Measurements from ENCODE around the gene INO80D.
A peak's percentile ranks its signal among the peaks of the same experiment; 100 is the strongest.
"Not testable (repeated sequence)": the region's sequence is repeated elsewhere in the genome, so short reads cannot be mapped to it uniquely, and the experiment has no call there.

INO80D gene

DNA sequence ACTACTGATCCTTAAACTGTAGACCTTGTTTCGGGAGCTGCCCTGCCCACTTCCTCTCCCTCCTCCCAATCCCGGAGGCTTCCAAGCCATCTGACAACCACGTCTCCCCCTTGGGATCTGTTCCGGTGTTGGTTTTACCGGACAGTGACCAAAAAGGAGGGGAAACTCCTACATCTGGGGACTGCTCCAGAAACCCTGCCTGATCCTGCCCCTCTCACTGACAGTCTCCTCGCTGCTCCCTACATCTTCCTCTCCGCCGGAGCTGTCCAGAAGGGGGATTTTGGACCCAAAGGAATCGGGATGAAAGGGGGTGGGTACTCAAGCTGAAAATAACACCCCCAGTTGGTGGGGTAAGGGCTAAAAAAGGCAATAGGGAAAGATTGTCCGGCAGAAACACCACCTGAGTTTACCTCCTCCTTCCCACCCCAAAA lies 1.5 kb downstream of the INO80D start:
- Histone ChIP-seq H3K4me3 (peak overlapping the region; percentile 58 to 88 (median 83)), H3K27ac (peak overlapping the region; percentile 95 to 100 (median 100))

DNA sequence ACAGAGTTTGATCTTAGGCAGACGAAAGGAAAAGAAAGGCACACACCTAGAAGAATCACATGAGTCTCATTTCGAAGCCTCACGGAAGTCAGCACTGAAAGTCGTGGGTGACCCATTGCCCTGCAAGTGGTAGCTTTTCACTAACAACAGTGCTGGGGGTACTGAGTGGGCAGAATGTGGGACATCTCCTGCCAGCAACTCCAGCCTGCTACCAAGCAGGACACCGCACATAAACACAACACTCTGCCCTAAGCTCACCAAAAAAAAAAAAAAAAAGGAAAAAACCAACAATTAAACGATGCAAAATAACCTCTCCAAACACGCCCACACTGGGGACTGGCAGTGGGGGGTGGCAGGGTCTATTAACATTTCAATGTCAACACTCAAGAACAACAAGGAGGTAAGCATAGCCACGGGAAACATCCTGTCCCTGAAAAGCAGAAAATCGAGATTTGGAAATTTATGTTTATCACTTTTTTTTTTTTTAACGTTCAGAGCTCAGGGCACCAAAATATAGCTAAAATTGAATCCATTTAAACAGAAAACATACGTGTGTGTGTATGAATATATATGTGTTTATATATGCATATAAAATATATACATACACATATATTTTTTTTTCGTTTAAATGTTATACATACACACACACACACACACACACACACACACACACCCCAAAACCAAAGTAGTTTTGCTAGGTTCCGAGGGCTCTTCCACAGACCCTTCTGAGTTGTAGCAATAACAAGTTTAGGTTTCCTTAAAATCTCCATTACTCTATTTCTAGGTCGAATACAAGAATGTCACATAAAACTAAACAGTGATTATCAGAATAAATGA lies 2.2 kb downstream of the INO80D start:
- H3K4me3 ChIP-seq: peak overlapping the region; percentile 58 to 88 (median 83)
- H3K27ac ChIP-seq: peak overlapping the region in 20 of 21 experiments; percentile 95 to 100 (median 100)

DNA sequence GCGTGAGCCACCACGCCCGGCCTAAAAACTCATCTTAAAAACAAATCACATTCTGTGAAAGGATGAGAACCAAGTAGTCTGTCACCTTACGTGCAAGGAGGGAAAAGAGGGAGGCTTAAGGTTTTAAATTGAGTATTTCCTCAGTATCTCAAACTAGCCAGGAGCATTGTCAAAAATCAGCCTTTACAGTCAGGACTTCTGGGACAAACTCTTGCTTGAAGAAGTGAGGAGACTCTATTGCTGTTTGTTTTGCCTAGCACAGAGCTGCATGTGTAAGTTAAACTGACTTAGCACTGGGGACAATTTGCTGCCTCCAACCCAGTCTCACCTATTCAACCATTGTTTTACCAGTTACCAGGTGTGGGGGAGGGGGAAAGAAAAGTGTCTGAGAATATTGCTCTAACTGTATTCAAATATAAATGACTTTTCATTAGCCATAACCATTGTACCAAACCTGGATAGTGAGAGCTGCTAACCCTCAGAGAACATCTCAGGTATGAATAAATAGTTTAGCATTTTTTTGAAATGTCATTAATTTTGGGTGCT lies 3.6 kb downstream of the INO80D start:
- H3K4me3 ChIP-seq: no peak overlapping the region
- H3K27ac ChIP-seq: no peak overlapping the region

DNA sequence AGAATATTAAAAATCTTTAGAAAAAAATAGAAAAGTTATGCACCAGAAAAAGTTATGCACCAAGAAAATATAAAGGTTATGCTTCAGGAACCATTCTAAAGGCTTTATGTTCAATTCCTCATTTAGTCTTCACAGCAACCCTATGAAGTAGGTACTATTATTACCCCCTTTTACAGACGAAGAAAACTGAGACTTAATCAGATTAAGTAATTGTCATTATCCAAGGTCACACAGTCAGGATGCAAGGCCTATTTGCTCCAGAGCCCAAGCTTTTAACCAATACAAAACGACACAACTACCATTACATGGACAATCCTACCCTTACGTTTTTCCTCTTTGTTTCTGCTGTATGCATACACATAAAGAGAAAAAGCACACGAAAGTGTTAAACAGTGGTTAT lies 5.0 kb downstream of the INO80D start:
- H3K4me3 ChIP-seq: no peak overlapping the region
- no peak overlapping the region for H3K27ac ChIP-seq

DNA sequence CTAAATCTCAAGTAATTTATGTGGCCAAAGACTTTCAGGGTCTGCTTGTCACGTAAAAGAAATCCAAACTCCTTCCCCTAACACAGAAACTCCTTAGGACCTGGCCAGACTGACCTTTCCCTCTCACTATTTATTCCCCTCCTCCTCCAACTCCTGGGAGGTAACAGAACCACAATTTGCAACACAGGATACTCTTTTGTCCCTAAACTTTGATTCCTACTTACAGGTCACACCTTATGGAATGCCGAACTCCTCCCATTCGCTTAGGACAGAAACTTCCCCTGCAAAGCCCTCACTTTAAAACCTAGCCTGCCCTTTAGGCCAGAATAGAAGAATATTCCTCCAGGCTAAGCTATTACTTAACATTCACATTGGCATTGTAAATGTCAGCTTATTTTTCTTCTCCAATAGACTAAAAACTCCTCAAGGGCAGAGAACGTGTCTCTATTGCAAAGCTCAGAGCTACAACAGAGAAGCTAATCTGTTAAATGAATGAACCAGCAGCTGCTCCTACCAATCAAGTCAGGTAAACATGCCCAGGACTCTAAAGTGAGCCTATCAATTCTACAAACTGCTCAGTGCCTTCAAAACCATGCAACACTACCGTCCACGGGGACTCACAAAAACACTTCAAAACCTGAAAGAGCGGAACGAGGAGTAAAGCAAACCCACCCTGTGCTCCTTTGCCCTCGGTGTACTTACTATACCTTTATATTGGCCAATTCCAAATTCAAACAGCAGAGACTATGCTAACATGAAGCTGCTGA lies 6.1 kb downstream of the INO80D start:
- Histone ChIP-seq H3K4me3 (no peak overlapping the region), H3K27ac (no peak overlapping the region)

DNA sequence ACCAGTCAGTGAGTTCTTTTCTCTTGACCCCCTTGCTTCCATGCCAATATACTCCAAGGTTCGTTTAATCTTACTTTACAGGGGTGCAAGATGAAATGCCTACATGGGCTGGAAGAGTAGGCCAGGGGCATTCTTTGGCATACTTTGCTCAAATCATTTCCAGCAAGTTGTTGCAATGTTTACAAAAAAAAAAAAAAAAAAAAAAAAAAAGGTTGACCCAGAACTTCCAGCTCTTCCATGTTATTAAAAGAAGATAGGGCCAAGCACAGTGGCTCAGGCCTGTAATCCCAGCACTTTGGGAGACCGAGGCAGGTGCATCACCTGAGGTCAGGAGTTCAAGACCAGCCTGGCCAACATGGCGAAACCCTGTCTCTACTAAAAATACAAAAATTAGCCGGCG lies 8.1 kb downstream of the INO80D start:
- not testable (repeated sequence) for H3K4me3 ChIP-seq, H3K27ac ChIP-seq

DNA sequence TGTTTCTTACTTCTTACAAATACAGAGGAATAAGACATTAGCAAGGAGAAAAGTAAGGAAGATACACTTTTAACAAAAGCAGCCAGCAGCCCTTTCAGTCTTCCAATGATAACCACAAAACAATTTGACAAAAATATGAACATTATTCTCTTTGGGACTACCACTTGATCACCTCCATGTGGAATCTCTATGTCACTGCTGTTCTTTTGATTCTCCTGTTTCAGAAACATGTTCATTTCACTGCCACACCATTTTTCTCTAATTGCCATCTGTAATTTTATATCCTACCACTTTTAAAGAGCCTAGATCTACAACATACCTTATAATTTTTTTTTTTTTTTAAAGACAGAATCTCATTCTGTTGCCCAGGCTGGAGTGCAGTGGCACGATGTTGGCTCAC lies 10.9 kb downstream of the INO80D start:
- Histone ChIP-seq H3K4me3 (no peak overlapping the region), H3K27ac (no peak overlapping the region)

DNA sequence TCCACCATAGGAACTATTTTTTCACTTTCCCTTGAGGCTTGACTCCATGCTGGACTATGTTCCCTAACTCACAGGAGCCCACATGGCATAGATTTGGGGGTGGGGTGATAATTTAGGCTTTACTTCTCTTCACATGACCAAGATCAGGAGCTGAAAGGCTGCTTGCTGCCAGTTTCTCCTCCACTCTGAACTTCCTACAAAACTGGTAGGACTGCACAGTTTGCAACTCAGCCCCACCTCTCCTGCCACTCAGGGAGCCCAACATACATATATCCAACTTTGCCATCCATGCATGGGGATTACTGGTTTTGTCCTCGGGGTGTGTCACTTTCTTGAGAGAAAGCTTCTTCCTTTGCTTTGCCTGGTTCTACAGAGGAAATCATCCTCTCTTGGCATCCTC lies 14.2 kb downstream of the INO80D start:
- peak overlapping the region in 2 of 21 experiments; percentile 14 to 44 for H3K27ac ChIP-seq
- no peak overlapping the region for H3K4me3 ChIP-seq

DNA sequence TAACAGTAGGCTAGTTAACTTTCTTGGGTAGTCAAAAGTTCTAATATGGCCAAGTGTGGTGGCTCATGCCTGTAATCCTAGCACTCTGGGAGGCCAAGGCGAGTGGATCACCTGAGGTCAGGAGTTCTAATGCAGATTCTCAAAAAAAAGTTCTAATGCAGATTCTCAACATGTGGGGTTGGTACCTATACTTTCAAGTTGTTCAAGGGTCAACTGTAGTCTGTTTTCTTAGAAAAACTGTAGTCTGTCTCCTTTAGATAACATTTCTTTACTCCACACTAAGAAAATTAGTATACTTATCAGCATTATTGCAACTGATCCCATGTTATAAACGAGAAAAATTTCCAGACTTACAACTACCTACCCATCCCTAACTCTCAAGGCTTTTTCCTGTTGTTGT lies 16.6 kb downstream of the INO80D start:
- Histone ChIP-seq H3K4me3 (no peak overlapping the region), H3K27ac (no peak overlapping the region)

DNA sequence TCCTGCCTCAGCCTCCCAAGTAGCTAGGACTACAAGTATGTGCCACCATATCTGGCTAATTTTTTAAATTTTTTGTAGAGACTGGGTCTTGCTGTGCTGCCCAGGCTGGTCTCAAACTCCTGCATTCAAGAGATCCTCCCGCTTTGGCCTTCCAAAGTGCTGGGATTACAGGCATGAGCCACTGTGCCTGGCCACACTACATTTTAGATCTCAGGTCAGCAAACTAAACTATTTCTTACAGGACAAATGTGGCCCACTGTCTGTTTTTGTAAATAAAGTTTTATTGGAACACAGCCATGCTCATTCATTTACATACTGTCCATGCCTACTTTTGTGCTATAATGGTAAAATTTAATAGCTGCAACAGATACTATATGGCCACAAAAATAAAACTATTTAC lies 17.8 kb downstream of the INO80D start:
- H3K27ac ChIP-seq: no peak overlapping the region
- no peak overlapping the region for H3K4me3 ChIP-seq

DNA sequence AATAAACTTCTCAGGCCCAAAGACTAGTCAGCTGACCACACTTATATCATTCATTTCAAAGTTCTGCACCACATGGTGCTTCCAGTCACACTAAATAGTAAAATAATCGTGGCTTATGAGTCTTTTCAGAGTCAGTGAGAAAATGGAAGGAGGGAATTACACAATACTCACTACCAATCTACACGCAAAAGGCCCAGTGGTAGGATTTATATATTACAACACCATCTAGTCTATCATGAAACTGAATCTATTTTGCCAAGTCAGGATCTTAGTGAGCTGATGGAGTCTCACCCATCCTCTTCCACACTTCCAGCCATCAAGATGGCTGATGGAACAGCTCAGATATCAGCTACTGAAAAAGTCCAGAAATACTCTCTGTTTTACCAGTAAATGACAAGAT lies 21.9 kb downstream of the INO80D start:
- Histone ChIP-seq H3K4me3 (no peak overlapping the region), H3K27ac (no peak overlapping the region)

DNA sequence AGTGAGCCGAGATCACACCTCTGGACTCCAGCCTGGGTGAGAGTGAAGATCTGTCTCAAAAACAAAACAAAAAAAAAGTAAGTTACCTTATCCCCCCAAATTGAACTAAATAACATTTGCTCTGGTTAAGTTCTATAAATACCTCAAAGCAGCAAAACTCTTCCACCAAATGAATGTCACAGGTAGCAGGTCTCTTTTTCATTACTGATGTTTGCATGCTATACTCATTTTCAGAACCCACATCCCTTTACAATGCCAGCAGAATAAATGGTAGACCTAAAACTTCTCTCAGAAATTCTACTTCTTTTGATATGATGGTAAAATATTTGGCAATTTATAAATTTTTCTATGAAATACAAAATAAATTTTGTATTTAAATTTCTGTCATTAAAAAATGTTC lies 22.3 kb downstream of the INO80D start:
- H3K4me3 ChIP-seq: no peak overlapping the region
- H3K27ac ChIP-seq: no peak overlapping the region

DNA sequence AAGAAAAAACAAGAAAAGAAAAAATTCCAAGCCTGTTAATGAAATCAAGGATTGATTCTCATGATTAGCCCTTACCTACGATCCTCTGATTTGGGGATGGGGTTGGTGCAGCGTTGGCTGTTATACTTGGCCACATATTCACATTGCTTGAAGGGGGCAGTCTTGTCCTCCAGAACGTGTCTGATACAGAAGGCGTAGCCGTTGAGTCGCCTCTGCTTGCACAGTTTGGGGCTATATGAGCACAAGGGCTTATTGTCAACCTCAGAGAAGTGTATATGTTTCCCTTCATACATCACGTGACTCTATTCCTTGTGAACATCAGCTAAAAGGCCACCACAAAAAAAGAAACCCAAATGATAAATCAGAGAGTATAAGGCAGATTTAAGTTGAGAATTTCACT lies 23.2 kb downstream of the INO80D start:
- Histone ChIP-seq H3K4me3 (no peak overlapping the region), H3K27ac (no peak overlapping the region)

DNA sequence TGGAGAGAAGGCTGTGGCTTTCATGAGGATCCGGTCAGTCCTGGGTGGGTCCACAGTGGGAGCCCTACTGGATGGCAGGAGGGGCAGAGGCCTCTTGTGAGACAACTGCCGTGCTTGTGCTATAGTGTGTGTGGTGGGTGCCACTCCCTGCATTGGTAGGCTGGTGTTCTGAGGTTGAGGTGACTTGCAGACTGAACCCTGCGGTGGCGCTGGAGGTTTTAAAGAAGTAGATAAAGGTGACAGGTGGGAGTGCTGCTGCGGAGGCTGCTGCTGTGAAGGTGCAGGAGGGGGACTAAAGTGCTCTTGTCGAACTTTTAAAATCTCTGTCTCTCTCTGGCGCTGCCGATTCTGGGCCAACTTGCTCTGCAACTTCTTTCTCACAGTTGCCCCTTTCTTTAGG lies 29.7 kb downstream of the INO80D start:
- no peak overlapping the region for H3K4me3 ChIP-seq

DNA sequence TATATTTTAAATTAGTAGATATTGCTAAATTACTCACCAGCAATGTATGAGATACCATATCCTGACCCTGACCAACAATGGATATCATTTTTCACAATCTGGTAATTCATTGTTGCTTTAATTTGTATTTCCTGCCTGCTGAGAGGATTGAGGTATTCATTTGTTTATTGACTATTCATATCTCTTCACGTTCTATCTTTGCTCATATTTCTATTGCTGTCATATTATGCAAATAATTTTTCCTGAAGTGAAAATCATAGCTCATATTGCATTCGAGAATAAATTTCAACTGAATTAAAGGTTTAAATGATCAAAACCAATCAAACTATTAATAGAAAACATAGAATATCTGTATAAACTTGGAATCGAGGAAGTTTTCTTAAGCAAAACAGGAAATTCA lies 31.0 kb downstream of the INO80D start:
- H3K4me3 ChIP-seq: no peak overlapping the region
- H3K27ac ChIP-seq: no peak overlapping the region

More for the DNA sequence above, 29.7 kb downstream of the INO80D start:
- no peak overlapping the region for H3K27ac ChIP-seq

DNA sequence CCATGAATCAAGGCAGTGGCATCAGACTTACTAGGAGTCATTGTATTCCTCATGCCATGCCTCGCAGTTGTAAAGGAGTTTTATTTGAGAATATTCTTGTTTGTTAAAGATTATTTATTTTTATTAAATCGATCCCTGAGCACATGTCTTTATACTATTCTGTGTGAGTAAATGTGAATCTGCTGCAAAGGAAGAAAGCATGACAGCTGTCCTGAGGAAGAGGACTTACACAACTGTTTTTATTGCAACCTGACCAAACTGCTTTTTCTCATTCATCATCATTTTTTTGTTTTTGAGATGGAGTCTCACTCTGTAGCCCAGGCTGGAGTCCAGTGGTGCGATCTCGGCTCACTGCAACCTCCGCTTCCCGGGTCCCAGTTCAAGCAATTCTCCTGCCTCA lies 34.1 kb downstream of the INO80D start:
- no peak overlapping the region for H3K27ac ChIP-seq
- no peak overlapping the region for H3K4me3 ChIP-seq

DNA sequence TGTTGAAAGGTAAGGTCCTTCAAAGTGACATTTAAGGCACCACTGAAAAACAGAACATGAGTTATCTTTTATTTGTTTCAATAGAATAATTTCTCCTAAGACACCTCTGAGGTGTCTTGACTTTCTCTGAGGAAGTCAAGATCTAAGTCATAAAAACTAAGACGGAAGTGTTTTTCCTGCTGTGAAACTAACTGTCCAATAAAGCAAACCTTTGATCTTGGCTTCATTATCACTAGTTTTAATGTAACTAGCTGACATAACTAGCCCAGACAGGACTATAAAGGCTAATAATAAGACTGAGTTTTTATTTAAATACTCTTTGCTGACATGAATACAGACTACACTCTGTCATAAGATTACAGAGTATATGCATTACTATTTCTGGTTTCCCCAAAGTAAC lies 36.6 kb downstream of the INO80D start:
- no peak overlapping the region for H3K27ac ChIP-seq
- no peak overlapping the region for H3K4me3 ChIP-seq

DNA sequence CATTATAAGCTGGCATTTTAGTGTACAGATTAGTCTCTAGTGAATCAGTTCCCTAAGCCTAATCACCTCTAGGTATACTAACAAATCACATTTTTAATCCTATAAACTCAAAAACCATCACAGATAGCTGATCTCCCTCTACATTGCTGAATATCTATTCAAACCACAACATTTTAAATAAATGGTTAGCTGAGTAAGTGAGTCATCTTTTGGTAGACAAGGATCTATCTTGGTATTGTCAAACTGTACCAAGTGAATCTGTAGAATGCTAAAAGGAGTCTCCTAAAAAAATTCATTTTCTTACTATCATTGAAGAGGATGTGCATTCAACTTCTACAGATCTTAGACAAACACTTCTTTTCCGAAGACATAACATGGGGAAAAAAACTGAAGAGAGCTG lies 40.7 kb downstream of the INO80D start:
- Histone ChIP-seq H3K4me3 (no peak overlapping the region), H3K27ac (no peak overlapping the region)

DNA sequence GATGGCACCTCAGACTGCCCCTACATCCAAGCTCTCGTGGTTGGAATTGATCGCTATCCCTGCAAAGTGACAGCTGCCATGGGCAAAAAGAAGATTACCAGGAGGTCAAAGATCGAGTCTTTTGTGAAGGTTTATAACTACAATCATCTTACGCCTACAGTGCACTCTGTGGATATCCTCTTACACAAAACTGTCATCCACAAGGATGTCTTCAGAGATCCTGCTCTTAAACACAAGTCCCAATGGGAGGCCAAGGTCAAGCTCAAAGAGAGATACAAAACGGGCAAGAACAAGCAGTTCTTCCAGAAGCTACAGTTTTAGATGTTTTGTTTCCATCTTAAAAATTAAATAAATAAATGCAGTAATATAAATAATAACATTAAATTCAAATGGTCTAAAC lies 45.4 kb downstream of the INO80D start:
- Histone ChIP-seq H3K4me3 (no peak overlapping the region), H3K27ac (no peak overlapping the region)

DNA sequence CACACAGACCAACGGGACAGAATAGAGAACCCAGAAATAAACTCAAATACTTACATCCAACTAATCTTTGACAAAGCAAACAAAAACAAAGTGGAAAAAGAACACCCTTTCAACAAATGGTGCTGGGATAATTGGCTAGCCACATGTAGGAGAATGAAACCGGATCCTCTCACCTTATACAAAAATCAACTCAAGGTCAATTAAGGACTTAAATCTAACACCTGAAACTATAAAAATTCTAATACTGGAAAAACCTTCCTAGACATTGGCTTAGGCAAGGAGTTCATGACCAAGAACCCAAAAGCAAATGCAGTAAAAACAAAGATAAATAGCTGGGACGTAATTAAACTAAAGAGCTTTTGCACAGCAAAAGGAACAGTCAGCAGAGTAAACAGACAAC lies 50.6 kb downstream of the INO80D start:
- H3K4me3 ChIP-seq, H3K27ac ChIP-seq: not testable (repeated sequence)

DNA sequence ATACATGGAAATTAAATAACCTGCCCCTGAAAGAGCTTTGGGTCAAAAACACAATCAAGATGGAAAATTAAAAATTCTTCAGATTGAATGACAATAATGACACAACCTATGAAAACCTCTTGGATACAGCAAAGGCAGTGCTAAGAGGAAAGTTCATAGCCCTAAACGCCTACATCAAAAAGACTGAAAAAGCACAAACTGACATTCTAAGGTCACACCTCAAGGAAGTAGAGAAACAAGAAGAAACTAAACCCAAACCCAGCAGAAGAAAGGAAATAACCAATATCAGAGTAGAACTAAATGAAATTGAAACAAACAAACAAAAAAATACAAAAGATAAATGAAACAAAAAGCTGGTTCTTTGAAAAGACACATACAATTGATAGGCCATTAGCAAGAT lies 52.5 kb downstream of the INO80D start:
- not testable (repeated sequence) for H3K27ac ChIP-seq, H3K4me3 ChIP-seq

Data from skin epidermis (tissue), 12 donors.